ENCODE measurements around the gene ANKRD33B. TPM values are rescaled to one million over a fixed set of nuclear protein-coding genes. Genes with fewer than 3 reads are reported as not detected.

Gene ANKRD33B
- total RNA-seq, 6 experiments from 2014 or later = 6.3 to 13.2 (median 11.9) TPM

DNA sequence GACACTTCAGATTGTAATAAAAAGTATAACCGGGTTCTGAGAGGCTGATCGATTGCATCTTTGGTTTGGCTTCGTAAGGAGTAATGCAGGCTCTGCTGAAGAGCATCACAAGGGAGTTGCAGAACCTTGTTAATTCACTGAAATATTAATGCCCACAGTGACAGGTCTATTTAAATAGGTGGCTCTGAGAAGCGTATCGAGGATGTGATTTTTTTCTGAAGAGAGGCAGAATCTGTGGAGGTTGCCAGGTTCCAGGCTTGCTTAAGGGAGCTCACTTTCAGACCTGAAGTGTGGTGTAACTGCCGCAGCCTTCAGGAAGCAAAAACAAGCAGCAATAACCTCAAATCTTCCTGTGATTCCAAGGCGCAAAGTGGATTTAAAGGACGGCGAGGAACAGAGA is 80.3 kb downstream of the ANKRD33B start:
- no peak for DNase-seq
- H3K27ac Mint-ChIP-seq = no peak overlapping the region
- peaks cover 7% of the 10 kb centered on the region for H3K9me3 Mint-ChIP-seq
- TF ChIP-seq, protein P1, sequence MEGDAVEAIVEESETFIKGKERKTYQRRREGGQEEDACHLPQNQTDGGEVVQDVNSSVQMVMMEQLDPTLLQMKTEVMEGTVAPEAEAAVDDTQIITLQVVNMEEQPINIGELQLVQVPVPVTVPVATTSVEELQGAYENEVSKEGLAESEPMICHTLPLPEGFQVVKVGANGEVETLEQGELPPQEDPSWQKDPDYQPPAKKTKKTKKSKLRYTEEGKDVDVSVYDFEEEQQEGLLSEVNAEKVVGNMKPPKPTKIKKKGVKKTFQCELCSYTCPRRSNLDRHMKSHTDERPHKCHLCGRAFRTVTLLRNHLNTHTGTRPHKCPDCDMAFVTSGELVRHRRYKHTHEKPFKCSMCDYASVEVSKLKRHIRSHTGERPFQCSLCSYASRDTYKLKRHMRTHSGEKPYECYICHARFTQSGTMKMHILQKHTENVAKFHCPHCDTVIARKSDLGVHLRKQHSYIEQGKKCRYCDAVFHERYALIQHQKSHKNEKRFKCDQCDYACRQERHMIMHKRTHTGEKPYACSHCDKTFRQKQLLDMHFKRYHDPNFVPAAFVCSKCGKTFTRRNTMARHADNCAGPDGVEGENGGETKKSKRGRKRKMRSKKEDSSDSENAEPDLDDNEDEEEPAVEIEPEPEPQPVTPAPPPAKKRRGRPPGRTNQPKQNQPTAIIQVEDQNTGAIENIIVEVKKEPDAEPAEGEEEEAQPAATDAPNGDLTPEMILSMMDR (IDR thresholded peaks at IDR 0.05) = no peak
- peaks cover 2% of the 10 kb centered on the region; the same call in 1 of the 2 replicates for H3K27me3 Mint-ChIP-seq (ENCODE audit: insufficient read depth)
- peaks cover 15% of the 10 kb centered on the region for H3K36me3 Mint-ChIP-seq (ENCODE audit: low read depth)
- H3K4me1 Mint-ChIP-seq (ENCODE audit: low read depth) = peaks cover 18% of the 10 kb centered on the region
- no peak overlapping the region for H3K4me3 Mint-ChIP-seq

DNA sequence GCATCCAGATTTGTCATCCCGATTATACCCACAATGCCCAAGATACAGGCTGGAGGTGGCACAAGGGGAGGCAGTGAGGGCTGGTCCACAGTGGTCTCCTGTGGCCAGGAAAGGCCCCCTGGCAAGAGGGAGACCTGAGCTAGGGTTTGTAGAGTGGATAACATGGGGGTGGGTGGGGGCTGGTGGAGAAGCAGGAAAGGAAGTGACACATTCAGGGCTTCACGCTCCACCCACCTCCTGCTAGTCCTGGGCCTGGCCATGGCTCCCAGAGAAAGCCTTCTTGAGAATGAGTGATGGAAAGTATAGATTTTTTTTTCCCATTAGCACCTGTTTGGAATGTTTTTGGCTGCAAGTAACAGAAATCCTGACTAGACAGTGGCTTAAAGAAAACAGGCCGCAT is 81.3 kb downstream of the ANKRD33B start:
- Mint-ChIP-seq H3K27ac (no peak overlapping the region), H3K4me3 (no peak overlapping the region), H3K9me3 (peaks cover 3% of the 10 kb centered on the region), H3K36me3 (ENCODE audit: low read depth) (peaks cover 11% of the 10 kb centered on the region), H3K4me1 (ENCODE audit: low read depth) (peaks cover 18% of the 10 kb centered on the region), H3K27me3 (ENCODE audit: insufficient read depth) (peaks cover 2% of the 10 kb centered on the region; the same call in 1 of the 2 replicates)
- no peak for DNase-seq
- TF ChIP-seq, protein P1 (IDR thresholded peaks at IDR 0.05) = no peak

DNA sequence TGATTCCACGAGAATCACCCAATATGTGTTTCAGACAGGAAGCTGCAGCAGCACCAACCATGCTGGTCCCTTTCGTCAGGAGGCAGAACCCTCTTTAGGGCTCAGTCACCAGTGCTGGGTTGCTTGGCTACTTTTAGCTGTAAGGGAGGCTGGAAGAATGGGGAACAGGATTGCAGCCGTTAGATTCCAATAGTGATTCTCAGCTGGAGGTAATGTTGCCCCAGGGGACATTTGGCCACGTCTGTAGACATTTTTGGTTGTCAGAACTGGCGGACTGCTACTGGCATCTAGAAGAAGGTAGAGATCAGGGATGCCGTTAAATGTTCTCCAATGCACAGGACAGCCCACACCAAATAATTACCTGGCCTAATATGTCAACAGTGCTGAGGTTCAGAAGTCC is 81.8 kb downstream of the ANKRD33B start:
- Mint-ChIP-seq H3K4me3 (no peak overlapping the region), H3K9me3 (no peaks in the 10 kb centered on the region), H3K36me3 (ENCODE audit: low read depth) (peaks cover 11% of the 10 kb centered on the region), H3K4me1 (ENCODE audit: low read depth) (peaks cover 18% of the 10 kb centered on the region), H3K27me3 (ENCODE audit: insufficient read depth) (peaks cover 1% of the 10 kb centered on the region; the same call in 1 of the 2 replicates), H3K27ac (no peak overlapping the region)
- TF ChIP-seq, protein P1 (IDR thresholded peaks at IDR 0.05) = no peak
- DNase-seq = no peak

DNA sequence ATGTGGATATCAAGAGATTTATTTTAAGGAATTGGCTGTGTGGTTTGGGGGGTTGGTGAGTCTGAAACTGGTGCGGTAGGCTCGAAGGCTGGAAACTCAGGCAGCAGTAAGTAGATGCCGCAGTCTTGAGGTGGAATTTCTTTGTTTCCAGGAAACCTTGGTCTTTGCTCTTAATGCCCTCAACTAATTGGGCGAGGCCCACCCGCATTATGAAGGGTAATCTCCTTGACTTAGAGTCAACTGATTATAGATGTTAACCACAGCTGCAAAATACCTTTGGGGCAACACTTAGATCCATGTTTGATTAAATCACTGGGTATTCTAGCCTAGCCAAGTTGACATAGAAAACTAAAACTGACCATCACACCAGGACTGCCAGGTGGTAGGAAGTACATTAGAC is 83.8 kb downstream of the ANKRD33B start:
- peaks cover 18% of the 10 kb centered on the region for H3K4me1 Mint-ChIP-seq (ENCODE audit: low read depth)
- no peak for DNase-seq
- H3K36me3 Mint-ChIP-seq (ENCODE audit: low read depth) = peaks cover 19% of the 10 kb centered on the region; the same call in 1 of the 2 replicates
- H3K27ac Mint-ChIP-seq = no peak overlapping the region
- TF ChIP-seq, protein P1 (IDR thresholded peaks at IDR 0.05) = no peak
- H3K4me3 Mint-ChIP-seq = no peak overlapping the region
- no peaks in the 10 kb centered on the region; the same call in 1 of the 2 replicates for H3K27me3 Mint-ChIP-seq (ENCODE audit: insufficient read depth)
- no peaks in the 10 kb centered on the region for H3K9me3 Mint-ChIP-seq

DNA sequence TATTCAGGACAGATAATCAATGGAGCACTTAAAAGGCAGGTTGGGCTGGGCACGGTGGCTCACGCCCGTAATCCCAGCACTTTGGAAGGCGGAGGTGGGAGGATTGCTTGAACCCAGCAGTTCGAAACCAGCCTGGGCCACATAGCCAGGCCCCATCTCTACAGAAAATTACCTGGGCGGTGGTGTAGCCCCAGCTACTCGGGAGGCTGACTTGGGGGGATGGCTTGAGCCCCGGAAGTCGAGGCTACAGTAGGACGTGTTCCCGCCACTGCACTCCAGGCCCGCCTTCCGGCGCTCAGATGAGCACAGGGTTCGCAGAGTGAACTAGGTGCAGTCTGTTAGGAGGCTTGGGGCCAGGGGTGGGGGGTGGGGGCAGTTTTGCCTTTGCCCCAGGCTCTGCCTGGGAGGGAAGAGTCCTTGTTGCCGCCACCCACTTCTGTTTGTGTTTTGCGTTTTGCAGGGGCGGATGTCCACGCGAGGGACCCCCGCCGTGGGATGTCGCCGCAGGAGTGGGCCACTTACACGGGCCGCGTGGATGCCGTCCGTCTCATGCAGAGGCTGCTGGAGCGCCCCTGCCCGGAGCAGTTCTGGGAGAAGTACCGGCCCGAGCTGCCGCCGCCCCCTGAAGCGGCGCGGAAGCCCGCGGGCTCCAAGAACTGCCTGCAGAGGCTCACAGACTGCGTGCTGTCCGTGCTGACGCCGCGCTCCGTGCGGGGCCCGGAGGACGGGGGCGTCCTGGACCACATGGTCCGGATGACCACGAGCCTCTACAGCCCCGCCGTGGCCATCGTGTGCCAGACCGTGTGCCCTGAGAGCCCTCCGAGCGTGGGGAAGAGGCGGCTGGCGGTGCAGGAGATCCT is 85.2 kb downstream of the ANKRD33B start:
- DNase-seq = no peak
- H3K27ac Mint-ChIP-seq = no peak overlapping the region
- H3K27me3 Mint-ChIP-seq (ENCODE audit: insufficient read depth) = no peaks in the 10 kb centered on the region; the same call in 1 of the 2 replicates
- H3K4me1 Mint-ChIP-seq (ENCODE audit: low read depth) = peaks cover 18% of the 10 kb centered on the region
- peaks cover 19% of the 10 kb centered on the region; the same call in 1 of the 2 replicates for H3K36me3 Mint-ChIP-seq (ENCODE audit: low read depth)
- no peaks in the 10 kb centered on the region for H3K9me3 Mint-ChIP-seq
- TF ChIP-seq, protein P1 (IDR thresholded peaks at IDR 0.05) = no peak
- H3K4me3 Mint-ChIP-seq = no peak overlapping the region

All from HFFc6 (cell line).